Femur (tissue), 1 donor: Measurements from ENCODE around the gene NR6A1.

ENCODE experiments used
- DNase-seq: peaks from one replicate; pipeline ENCODE4 v3.0.0-alpha.2; 2017

Gene NR6A1

GRCh38 chr9:124795881-124796431 is 24.8 kb upstream of the NR6A1 start:
- DNase-seq = peak; percentile 42

DNA sequence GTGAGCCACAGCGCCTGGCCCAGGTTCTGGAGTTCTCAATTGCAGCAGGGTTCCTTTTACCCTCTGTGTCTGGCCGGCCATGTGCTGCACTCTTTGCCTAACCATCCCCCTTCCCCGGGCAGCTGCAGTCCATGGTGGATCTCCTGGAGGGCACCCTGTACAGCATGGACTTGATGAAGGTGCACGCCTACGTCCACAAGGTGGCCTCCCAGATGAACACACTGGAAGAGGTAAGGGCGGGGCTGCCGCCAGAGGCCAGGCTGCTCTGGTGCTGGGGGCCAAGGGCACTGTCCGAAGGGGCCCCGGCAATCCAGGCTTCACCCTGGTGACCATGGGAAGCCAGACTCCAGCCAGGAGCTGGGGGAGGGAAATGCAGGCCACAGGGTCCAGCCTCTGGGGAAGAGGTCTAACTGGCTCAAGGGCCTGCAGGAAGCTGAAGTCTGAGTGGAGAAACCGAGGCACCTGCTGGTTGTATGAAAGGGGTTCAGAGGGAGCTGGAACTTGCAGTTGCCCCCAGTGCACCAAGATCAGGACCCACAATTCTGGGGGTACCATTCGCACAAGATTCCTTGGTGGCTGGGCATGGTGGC is 23.9 kb upstream of the NR6A1 start:
- DNase-seq = no peak

DNA sequence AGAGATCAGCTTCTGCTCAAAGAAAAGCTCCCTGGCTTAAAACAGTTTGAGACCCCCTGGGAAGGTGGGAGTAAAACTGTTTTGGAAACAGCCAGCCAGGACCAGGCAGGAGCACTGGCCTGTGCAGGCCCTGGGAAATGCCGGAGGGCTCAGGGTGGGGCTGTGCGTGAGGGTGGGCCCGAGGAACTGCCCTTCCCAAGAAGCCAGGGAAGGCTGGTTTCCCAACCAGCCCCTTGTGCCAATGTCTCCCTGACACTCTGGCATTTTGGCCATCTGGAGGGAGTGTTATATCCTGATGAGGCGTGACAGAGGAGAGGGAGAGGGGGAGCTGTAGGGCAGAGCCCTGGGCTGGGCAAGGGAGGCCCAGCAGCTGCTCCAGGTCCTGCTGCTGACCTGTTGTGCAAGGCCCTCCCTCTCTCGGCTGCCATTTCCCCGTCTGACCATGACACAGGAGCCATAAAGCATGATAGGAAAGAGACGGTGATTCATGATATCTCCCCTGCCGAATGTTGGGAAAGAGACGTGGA is 22.0 kb upstream of the NR6A1 start:
- DNase-seq = peak; percentile 68

DNA sequence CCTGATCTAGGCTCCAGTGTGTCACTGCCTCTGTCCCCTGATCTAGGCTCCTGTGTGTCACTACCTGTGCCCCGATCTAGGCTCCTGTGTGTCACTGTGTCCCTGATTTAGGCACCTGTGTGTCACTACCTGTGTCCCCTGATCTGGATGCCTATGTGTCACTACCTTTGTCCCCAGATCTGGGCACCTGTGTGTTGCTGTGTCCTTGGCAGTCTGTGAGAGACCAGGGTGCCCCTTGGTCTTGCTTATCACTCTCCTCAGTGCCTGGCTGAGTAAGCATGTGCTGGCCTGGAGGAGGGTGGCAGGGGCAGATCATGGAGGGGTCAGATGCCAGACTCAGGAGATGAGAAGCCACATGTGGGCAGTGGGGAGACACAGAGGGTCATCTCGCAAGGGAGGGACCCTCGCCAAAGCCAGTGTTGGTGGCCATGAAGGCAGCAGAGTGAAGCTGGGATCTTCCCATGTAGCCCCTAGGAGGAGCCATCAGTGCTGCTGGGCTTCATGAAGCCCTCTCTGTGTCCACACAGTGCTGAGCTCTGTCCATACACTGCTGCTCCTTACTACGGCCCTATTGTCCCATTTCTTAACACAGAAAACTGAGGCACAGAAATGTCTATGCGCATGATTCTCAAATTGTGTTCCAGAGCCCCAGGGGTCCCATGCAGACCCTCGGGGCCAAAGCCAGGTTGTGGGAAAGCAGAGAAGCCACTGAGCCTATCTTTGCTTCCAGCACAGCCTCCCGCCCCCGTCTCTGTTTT is 21.3 kb upstream of the NR6A1 start:
- DNase-seq = no peak

GRCh38 chr9:124790801-124791505 is 19.8 kb upstream of the NR6A1 start:
- no peak for DNase-seq

GRCh38 chr9:124790301-124790700 is 19.2 kb upstream of the NR6A1 start:
- no peak for DNase-seq

DNA sequence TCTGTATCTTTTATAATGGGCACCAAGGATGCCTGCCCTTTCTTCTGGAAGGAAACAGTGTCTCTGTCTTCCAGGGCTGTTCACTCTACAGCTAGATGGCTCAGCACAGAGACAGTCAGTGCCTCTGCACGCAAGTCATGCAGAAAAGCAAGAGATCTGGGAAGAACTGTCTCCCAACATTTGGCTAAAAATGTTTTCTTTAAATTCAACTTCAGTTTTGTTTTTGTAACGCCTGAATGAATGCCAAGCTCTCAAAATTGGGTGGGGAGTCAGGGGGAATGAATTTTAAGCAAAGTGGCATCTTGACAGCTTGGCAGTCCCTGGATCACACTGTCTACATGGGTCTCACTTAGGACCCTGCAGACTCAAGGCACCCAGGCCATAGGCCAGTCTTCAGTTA is 18.4 kb upstream of the NR6A1 start:
- no peak for DNase-seq

GRCh38 chr9:124788542-124789217 is 17.6 kb upstream of the NR6A1 start:
- DNase-seq = no peak

GRCh38 chr9:124786881-124787573 is 15.9 kb upstream of the NR6A1 start:
- no peak for DNase-seq

- no peak for DNase-seq
These were observed 13.4 kb upstream of the NR6A1 start for GRCh38 chr9:124784509-124784908.

GRCh38 chr9:124783830-124784229 is 12.7 kb upstream of the NR6A1 start:
- DNase-seq = no peak

- DNase-seq = no peak
These were observed 11.8 kb upstream of the NR6A1 start for GRCh38 chr9:124782661-124783574.

- no peak for DNase-seq
These were observed 11.0 kb upstream of the NR6A1 start for GRCh38 chr9:124781967-124782660.

- DNase-seq = no peak
These were observed 9.6 kb upstream of the NR6A1 start for GRCh38 chr9:124780757-124781151.

- DNase-seq = no peak
These were observed 9.1 kb upstream of the NR6A1 start for GRCh38 chr9:124780060-124780756.

DNA sequence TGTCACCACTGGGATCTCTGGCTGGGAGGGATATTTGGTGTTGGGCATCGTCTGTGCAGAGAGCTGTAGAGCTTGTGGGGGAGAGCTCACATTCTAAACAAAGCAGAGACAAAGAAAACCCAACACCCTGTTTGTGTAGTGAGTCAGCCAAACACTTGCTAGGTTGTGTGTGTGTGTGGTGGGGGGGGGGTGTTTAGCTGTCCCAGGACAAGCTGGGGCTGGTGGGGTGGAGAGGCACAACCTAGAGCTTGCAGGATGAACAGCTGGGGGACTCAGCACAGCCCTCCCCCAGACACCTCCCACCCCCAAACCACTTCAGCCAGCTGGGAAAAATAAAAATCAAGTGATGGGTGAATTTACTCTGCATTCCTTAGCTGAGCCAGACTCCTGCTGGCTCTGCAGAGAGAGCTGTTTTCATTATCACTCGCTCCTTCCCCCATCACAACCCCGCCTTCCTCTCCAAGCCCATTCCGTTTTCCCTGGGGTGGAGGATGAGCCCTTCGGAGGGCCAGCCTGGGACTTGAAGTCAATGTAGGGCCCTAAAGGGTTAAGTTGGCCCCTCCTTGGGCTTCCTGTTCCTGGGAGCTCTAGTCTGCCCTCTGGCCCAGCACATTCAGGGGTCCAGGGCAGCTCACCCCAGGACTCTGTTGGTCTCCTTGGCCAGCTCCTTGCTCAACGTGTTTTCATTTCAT is 8.4 kb upstream of the NR6A1 start:
- peak; percentile 77 for DNase-seq

- DNase-seq = no peak
These were observed 7.7 kb upstream of the NR6A1 start for GRCh38 chr9:124778575-124779367.

DNA sequence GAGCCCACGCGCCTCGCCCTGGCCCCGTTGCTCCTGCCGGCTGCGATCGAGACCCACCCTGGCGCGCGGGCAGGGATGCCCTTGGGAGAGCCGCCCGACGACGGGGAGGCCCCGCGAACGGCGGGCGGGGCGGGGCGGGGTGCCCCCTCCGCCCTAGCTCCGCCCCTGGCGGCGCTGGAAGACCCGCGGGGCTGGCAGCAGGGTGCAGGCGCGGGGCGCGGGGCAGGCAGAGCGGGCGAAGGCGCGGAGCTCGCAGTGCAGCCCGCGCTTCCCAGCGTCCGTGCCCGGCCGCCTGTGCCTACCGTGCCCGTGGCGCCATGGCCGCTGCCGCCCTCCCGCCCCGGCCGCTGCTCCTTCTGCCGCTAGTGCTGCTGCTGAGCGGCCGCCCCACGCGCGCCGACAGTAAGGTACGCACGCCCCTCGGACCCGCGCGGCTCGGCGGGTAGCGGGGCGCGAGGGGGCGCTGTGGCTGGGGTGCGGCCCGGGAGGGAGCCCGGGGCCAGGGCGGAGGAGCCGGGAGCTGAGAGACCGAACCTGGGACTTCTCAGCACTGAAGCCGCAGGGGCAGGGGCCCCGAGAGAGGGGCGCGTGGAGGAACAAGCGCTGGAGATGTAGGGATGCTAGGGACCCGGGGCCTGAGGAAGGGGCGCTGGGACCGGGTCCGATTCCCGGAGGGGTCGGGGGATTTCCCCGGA is 6.0 kb upstream of the NR6A1 start, which contains the start of gene OLFML2A:
Gene OLFML2A, plus strand, starts transcription at position 180 of the 695 bp plus-strand sequence. Its CDS starts 138 bp downstream, at position 318.
- peak; percentile 46 for DNase-seq
